ENCODE data around the gene PTBP3.

Gene PTBP3

DNA sequence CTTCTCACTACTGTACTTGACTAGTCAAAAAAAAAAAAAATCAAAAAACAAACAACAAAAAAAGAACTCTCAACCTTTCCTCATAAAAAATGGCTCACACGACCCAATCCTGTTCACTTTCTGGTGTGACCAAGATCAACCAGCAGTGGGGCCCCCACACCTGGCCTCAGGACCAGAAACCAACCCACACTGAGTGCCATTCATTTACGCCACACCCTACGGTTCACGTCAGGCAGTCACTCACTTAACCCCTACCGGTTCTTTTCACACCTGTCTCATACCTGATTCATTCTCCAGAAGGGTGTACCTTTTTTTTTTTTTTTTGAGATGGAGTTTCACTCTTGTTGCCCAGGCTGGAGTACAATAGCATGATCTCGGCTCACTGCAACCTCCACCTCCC, 164.1 kb downstream of the PTBP3 start:
- DNase-seq (ENCODE audit: low spot score) (no peak), ATAC-seq (ENCODE audit: low read depth) (no peak)
- Histone ChIP-seq H3K27ac (ENCODE audit: poor library complexity, severe bottlenecking) (peak overlapping the region; percentile 54), H3K27me3 (ENCODE audit: insufficient read depth, poor library complexity, severe bottlenecking) (no peaks in the 10 kb centered on the region), H3K4me1 (ENCODE audit: insufficient read depth, poor library complexity, severe bottlenecking) (peaks cover 35% of the 10 kb centered on the region), H3K4me3 (ENCODE audit: severe bottlenecking) (no peak overlapping the region), H3K9me3 (ENCODE audit: severe bottlenecking) (no peaks in the 10 kb centered on the region), H3K36me3 (ENCODE audit: low read depth) (no peaks in the 10 kb centered on the region)
- TF ChIP-seq, protein P1, sequence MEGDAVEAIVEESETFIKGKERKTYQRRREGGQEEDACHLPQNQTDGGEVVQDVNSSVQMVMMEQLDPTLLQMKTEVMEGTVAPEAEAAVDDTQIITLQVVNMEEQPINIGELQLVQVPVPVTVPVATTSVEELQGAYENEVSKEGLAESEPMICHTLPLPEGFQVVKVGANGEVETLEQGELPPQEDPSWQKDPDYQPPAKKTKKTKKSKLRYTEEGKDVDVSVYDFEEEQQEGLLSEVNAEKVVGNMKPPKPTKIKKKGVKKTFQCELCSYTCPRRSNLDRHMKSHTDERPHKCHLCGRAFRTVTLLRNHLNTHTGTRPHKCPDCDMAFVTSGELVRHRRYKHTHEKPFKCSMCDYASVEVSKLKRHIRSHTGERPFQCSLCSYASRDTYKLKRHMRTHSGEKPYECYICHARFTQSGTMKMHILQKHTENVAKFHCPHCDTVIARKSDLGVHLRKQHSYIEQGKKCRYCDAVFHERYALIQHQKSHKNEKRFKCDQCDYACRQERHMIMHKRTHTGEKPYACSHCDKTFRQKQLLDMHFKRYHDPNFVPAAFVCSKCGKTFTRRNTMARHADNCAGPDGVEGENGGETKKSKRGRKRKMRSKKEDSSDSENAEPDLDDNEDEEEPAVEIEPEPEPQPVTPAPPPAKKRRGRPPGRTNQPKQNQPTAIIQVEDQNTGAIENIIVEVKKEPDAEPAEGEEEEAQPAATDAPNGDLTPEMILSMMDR (IDR thresholded peaks at IDR 0.05; ENCODE audit: poor library complexity, severe bottlenecking), result no peak

DNA sequence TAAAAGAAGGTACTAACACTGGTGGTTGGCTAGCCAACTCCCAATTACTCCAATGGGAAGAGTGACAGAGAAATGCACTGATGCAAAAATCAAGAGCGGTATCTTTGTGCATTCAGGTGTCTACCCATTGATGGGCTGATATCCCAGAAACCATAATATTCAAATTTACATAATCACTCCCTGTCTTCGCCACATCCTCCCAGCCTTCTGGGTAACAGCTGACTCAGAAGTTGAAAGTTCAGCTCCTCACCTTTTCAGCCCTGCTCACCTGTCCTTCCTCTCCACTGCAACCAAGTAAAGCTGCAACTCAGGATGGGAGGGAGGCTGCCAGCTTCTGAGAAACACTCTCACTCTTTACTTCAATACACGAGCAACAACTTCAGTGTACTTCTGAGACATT, 165.2 kb downstream of the PTBP3 start:
- Histone ChIP-seq H3K4me3 (ENCODE audit: severe bottlenecking) (no peak overlapping the region), H3K27ac (ENCODE audit: poor library complexity, severe bottlenecking) (peak overlapping the region; percentile 54), H3K36me3 (ENCODE audit: low read depth) (no peaks in the 10 kb centered on the region), H3K27me3 (ENCODE audit: insufficient read depth, poor library complexity, severe bottlenecking) (no peaks in the 10 kb centered on the region), H3K4me1 (ENCODE audit: insufficient read depth, poor library complexity, severe bottlenecking) (peaks cover 32% of the 10 kb centered on the region), H3K9me3 (ENCODE audit: severe bottlenecking) (no peaks in the 10 kb centered on the region)
- DNase-seq (ENCODE audit: low spot score) (no peak), ATAC-seq (ENCODE audit: low read depth) (no peak)
- TF ChIP-seq, protein P1 (IDR thresholded peaks at IDR 0.05; ENCODE audit: poor library complexity, severe bottlenecking), result no peak
